Hepatocyte (in vitro differentiated cells): ENCODE results near the gene KCNJ12.
"Not testable (repeated sequence)": the region's sequence is repeated elsewhere in the genome, so short reads cannot be mapped to it uniquely, and the experiment has no call there.

Experiments
- CTCF ChIP-seq: fragments of 200-600 bp; sonication (generic); IDR thresholded peaks from 2 replicates; pipeline ENCODE4 v1.5.1; 2016; ENCODE audit warnings: antibody characterized with exemption, mild to moderate bottlenecking; ENCODE audit not compliant: poor library complexity
- EZH2 ChIP-seq: fragments of 200-600 bp; sonication (generic); IDR thresholded peaks from 2 replicates; pipeline ENCODE4 v1.6.1; 2016; ENCODE audit warnings: antibody characterized with exemption, mild to moderate bottlenecking, borderline replicate concordance
- EZH2phosphoT487 ChIP-seq: fragments of 200-600 bp; sonication (generic); IDR thresholded peaks from one replicate; pipeline ENCODE4 v1.6.1; 2018; ENCODE audit warnings: antibody characterized with exemption, mild to moderate bottlenecking, low read depth, moderate library complexity; ENCODE audit not compliant: unreplicated experiment, severe bottlenecking

DNA sequence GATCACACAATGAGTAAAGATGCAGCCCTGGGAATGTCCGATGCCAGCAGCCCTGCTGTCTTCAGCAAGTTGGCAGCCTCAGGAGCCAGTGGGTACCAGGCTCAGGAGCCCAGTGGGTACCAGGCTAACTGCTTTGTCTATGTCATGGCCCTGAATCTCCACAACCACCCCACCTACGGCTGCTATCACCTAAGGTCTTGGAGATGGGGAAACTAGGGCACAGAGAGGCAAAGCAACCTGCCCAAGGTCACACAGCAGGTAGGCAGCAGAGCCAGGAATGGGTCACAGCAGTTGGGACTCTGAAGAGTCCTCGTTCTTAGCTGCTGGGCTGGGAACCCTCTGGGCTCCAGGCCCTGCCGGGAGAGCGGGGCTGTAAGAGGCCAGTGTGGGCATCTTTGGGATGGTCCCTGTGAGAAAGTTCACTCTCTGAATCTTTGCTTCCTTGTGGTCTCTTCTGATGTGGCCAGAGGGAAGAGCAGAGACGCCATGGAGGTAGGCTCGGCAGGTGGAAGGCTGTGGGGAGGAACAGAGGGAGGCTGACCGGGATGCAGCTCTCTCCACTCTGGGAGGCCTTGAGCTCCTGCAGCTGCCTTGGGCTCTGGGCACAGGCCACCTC, 34.1 kb upstream of the KCNJ12 start:
- TF ChIP-seq CTCF, EZH2phosphoT487, EZH2: not testable (repeated sequence)
